Measurements from ENCODE around the gene ZBP1.

The ZBP1 gene

GRCh38 chr20:57618091-57618763 is 2.0 kb downstream of the ZBP1 start:
- no peak for DNase-seq (ENCODE audit: low read depth, low spot score)

GRCh38 chr20:57617079-57617795 is 3.0 kb downstream of the ZBP1 start:
- no peak for DNase-seq (ENCODE audit: low read depth, low spot score)

- no peak for DNase-seq (ENCODE audit: low read depth, low spot score)
These were observed 3.9 kb downstream of the ZBP1 start for GRCh38 chr20:57616143-57616951.

- no peak for DNase-seq (ENCODE audit: low read depth, low spot score)
These were observed 4.8 kb downstream of the ZBP1 start for GRCh38 chr20:57615445-57615811.

GRCh38 chr20:57614490-57615444 is 5.5 kb downstream of the ZBP1 start:
- DNase-seq (ENCODE audit: low read depth, low spot score): no peak

GRCh38 chr20:57613481-57613921 is 6.7 kb downstream of the ZBP1 start:
- DNase-seq (ENCODE audit: low read depth, low spot score): no peak

- DNase-seq (ENCODE audit: low read depth, low spot score): no peak
These were observed 7.3 kb downstream of the ZBP1 start for GRCh38 chr20:57612916-57613315.

- DNase-seq (ENCODE audit: low read depth, low spot score): no peak
These were observed 7.8 kb downstream of the ZBP1 start for GRCh38 chr20:57612436-57612835.

- no peak for DNase-seq (ENCODE audit: low read depth, low spot score)
These were observed 8.5 kb downstream of the ZBP1 start for GRCh38 chr20:57611586-57612311.

GRCh38 chr20:57610261-57610952 is 9.8 kb downstream of the ZBP1 start:
- no peak for DNase-seq (ENCODE audit: low read depth, low spot score)

GRCh38 chr20:57609842-57610167 is 10.4 kb downstream of the ZBP1 start:
- no peak for DNase-seq (ENCODE audit: low read depth, low spot score)

GRCh38 chr20:57609086-57609841 is 11.0 kb downstream of the ZBP1 start:
- no peak for DNase-seq (ENCODE audit: low read depth, low spot score)

- no peak for DNase-seq (ENCODE audit: low read depth, low spot score)
These were observed 11.7 kb downstream of the ZBP1 start for GRCh38 chr20:57608516-57608915.

GRCh38 chr20:57605878-57606277 is 14.3 kb downstream of the ZBP1 start:
- no peak for DNase-seq (ENCODE audit: low read depth, low spot score)

- no peak for DNase-seq (ENCODE audit: low read depth, low spot score)
These were observed 15.2 kb downstream of the ZBP1 start for GRCh38 chr20:57605045-57605444.

GRCh38 chr20:57603120-57603519 is 17.1 kb downstream of the ZBP1 start:
- DNase-seq (ENCODE audit: low read depth, low spot score): no peak

GRCh38 chr20:57601737-57602136 is 18.5 kb downstream of the ZBP1 start:
- DNase-seq (ENCODE audit: low read depth, low spot score): no peak

- no peak for DNase-seq (ENCODE audit: low read depth, low spot score)
These were observed 19.0 kb downstream of the ZBP1 start for GRCh38 chr20:57601211-57601570.
